Mucosa of stomach (tissue), 1 donor: ENCODE measurements around the gene ICAM5.

ENCODE experiments used
- H3K27me3 ChIP-seq: one replicate; pipeline ENCODE4 v1.7.0; 2013; ENCODE audit warnings: mild to moderate bottlenecking, low read length; ENCODE audit not compliant: control insufficient read depth, insufficient read depth
- H3K36me3 ChIP-seq: one replicate; pipeline ENCODE4 v1.7.0; 2013; ENCODE audit warnings: low read length; ENCODE audit not compliant: control insufficient read depth, insufficient read depth
- H3K4me1 ChIP-seq: one replicate; pipeline ENCODE4 v1.7.0; 2013; ENCODE audit warnings: mild to moderate bottlenecking, low read length; ENCODE audit not compliant: control insufficient read depth, insufficient read depth
- H3K4me3 ChIP-seq: one replicate; pipeline ENCODE4 v1.7.0; 2013; ENCODE audit warnings: low read length
- H3K9ac ChIP-seq: one replicate; pipeline ENCODE4 v1.7.0; 2013; ENCODE audit warnings: mild to moderate bottlenecking, low read length, moderate library complexity
- H3K9me3 ChIP-seq: one replicate; pipeline ENCODE4 v1.7.0; 2013; ENCODE audit warnings: mild to moderate bottlenecking, low read length, moderate library complexity; ENCODE audit not compliant: control insufficient read depth
- donor health status: Pancreatic carcinoma.

The ICAM5 gene

GRCh38 chr19:10288662-10289166 lies 1.0 kb upstream of the ICAM5 start:
- Histone ChIP-seq H3K9me3 (no peaks in the 10 kb centered on the region), H3K36me3 (no peaks in the 10 kb centered on the region), H3K4me3 (no peak overlapping the region), H3K27me3 (peaks cover 70% of the 10 kb centered on the region), H3K4me1 (peaks cover 65% of the 10 kb centered on the region), H3K9ac (no peak overlapping the region)

GRCh38 chr19:10289167-10289835 lies 451 bp upstream of the ICAM5 start:
- Histone ChIP-seq H3K4me1 (peaks cover 65% of the 10 kb centered on the region), H3K9ac (no peak overlapping the region), H3K27me3 (peaks cover 76% of the 10 kb centered on the region), H3K4me3 (peak overlapping the region; percentile 36), H3K9me3 (no peaks in the 10 kb centered on the region), H3K36me3 (no peaks in the 10 kb centered on the region)

GRCh38 chr19:10290357-10290875 lies 664 bp downstream of the ICAM5 start:
- no peaks in the 10 kb centered on the region for H3K36me3 ChIP-seq
- no peak overlapping the region for H3K9ac ChIP-seq
- peaks cover 71% of the 10 kb centered on the region for H3K4me1 ChIP-seq
- no peaks in the 10 kb centered on the region for H3K9me3 ChIP-seq
- peaks cover 88% of the 10 kb centered on the region for H3K27me3 ChIP-seq
- H3K4me3 ChIP-seq, result no peak overlapping the region

GRCh38 chr19:10290876-10291553 lies 1.3 kb downstream of the ICAM5 start:
- Histone ChIP-seq H3K9ac (no peak overlapping the region), H3K27me3 (peaks cover 93% of the 10 kb centered on the region), H3K4me1 (peaks cover 77% of the 10 kb centered on the region), H3K4me3 (no peak overlapping the region), H3K9me3 (no peaks in the 10 kb centered on the region), H3K36me3 (no peaks in the 10 kb centered on the region)

- Histone ChIP-seq H3K36me3 (no peaks in the 10 kb centered on the region), H3K9me3 (no peaks in the 10 kb centered on the region), H3K9ac (no peak overlapping the region), H3K4me3 (no peak overlapping the region), H3K27me3 (peaks cover 96% of the 10 kb centered on the region), H3K4me1 (peaks cover 77% of the 10 kb centered on the region)
Observed at GRCh38 chr19:10291554-10292205, 1.9 kb downstream of the ICAM5 start.

GRCh38 chr19:10292206-10292788 lies 2.5 kb downstream of the ICAM5 start:
- Histone ChIP-seq H3K36me3 (no peaks in the 10 kb centered on the region), H3K4me3 (peak overlapping the region; percentile 8), H3K27me3 (peaks cover 90% of the 10 kb centered on the region), H3K4me1 (peaks cover 71% of the 10 kb centered on the region), H3K9me3 (no peaks in the 10 kb centered on the region), H3K9ac (no peak overlapping the region)

- Histone ChIP-seq H3K4me1 (peaks cover 64% of the 10 kb centered on the region), H3K9ac (no peak overlapping the region), H3K27me3 (peaks cover 82% of the 10 kb centered on the region), H3K4me3 (peak overlapping the region; percentile 8), H3K36me3 (no peaks in the 10 kb centered on the region), H3K9me3 (no peaks in the 10 kb centered on the region)
Observed at GRCh38 chr19:10292789-10293636, 3.3 kb downstream of the ICAM5 start.

GRCh38 chr19:10293637-10294367 lies 4.0 kb downstream of the ICAM5 start:
- Histone ChIP-seq H3K9ac (no peak overlapping the region), H3K36me3 (no peaks in the 10 kb centered on the region), H3K4me3 (no peak overlapping the region), H3K27me3 (peaks cover 75% of the 10 kb centered on the region), H3K4me1 (peaks cover 60% of the 10 kb centered on the region), H3K9me3 (no peaks in the 10 kb centered on the region)

- no peaks in the 10 kb centered on the region for H3K36me3 ChIP-seq
- H3K9ac ChIP-seq, result no peak overlapping the region
- no peak overlapping the region for H3K4me3 ChIP-seq
- H3K4me1 ChIP-seq, result peaks cover 55% of the 10 kb centered on the region
- H3K9me3 ChIP-seq, result no peaks in the 10 kb centered on the region
- peaks cover 69% of the 10 kb centered on the region for H3K27me3 ChIP-seq
Observed at GRCh38 chr19:10294368-10294697, 4.6 kb downstream of the ICAM5 start.

GRCh38 chr19:10295305-10295846 lies 5.6 kb downstream of the ICAM5 start:
- no peaks in the 10 kb centered on the region for H3K9me3 ChIP-seq
- no peak overlapping the region for H3K4me3 ChIP-seq
- H3K9ac ChIP-seq, result peak overlapping the region; percentile 22
- H3K4me1 ChIP-seq, result peaks cover 46% of the 10 kb centered on the region
- no peaks in the 10 kb centered on the region for H3K36me3 ChIP-seq
- peaks cover 67% of the 10 kb centered on the region for H3K27me3 ChIP-seq
